IMR-90 (cell line): ENCODE results near the gene NUDT3.

Experiments used
- ELK1 ChIP-seq: fragments of 150-350 bp; IDR thresholded peaks from 2 replicates; pipeline ENCODE4 v1.6.1; 2016; ENCODE audit warnings: low read depth, mild to moderate bottlenecking, low read length, moderate library complexity, borderline replicate concordance
- FOS ChIP-seq: fragments of 150-350 bp; IDR thresholded peaks from 2 replicates; pipeline ENCODE4 v1.6.1; 2016; ENCODE audit warnings: low read depth, low read length
- TF ChIP-seq, protein P1 (sequence below): conservative IDR thresholded peaks from 2 replicates; pipeline ENCODE4 v1.5.1; 2012; ENCODE audit warnings: mild to moderate bottlenecking, low read depth, low read length, improper control_type of control experiment

- TF ChIP-seq, protein P1, sequence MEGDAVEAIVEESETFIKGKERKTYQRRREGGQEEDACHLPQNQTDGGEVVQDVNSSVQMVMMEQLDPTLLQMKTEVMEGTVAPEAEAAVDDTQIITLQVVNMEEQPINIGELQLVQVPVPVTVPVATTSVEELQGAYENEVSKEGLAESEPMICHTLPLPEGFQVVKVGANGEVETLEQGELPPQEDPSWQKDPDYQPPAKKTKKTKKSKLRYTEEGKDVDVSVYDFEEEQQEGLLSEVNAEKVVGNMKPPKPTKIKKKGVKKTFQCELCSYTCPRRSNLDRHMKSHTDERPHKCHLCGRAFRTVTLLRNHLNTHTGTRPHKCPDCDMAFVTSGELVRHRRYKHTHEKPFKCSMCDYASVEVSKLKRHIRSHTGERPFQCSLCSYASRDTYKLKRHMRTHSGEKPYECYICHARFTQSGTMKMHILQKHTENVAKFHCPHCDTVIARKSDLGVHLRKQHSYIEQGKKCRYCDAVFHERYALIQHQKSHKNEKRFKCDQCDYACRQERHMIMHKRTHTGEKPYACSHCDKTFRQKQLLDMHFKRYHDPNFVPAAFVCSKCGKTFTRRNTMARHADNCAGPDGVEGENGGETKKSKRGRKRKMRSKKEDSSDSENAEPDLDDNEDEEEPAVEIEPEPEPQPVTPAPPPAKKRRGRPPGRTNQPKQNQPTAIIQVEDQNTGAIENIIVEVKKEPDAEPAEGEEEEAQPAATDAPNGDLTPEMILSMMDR: no peak
- TF ChIP-seq FOS (no peak), ELK1 (no peak)
Measured at GRCh38 chr6:34317882-34318498, 74.5 kb downstream of the NUDT3 start.
